ENCODE measurements around the gene C6orf89.

Gene C6orf89

GRCh38 chr6:36862164-36862847 lies 23.4 kb upstream of the C6orf89 start:
- no peak for DNase-seq (ENCODE audit: low read depth)
- no peak for TF ChIP-seq CTCF (IDR thresholded peaks at IDR 0.05; ENCODE audit: low read length, missing control alignments)
- no peak overlapping the region for H3K4me3 ChIP-seq (replicated peaks; ENCODE audit: low read depth, low read length)

GRCh38 chr6:36862848-36863382 lies 22.8 kb upstream of the C6orf89 start:
- DNase-seq (ENCODE audit: low read depth): no peak
- no peak for TF ChIP-seq CTCF (IDR thresholded peaks at IDR 0.05; ENCODE audit: low read length, missing control alignments)
- H3K4me3 ChIP-seq (replicated peaks; ENCODE audit: low read depth, low read length): no peak overlapping the region

DNA sequence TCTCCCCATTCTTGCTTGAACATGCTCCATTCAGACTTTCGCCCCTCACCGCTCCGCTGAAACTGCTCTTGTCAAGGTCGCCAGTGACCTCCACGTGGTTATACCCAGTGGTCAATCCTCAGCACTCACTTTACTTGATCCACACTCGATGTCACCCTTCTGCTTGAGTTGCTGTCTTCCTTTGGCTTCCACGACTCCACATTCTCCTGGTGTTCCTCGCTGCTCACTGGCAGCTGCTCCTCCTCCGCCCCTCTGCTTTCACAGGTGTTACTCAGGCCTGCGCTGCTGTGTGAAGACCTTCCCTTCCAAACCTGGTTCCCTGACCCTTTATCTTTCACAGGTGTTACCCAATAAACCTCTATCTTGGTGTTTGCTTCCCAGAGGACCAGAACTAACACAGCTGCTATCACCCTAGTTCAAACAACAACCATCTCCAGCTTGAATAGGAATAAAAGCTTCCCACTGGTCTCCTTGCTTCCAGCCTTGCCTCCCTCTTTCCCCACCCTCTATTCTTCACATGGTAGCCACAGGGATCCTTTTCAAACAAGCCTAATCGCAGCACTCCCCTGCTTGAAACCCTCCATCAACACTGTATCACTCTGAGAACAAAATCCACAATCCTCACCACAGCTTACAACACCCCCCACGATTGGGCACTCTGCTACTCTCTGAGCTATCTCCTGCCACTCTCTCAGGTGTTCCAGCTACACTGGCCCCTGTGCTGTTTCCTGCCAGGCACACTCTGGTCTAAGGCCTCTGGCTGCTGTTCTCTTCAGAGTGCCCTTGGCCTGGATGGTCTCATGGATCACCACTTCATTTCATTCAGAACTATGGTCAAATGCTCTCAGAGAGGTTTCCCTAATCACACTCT lies 21.8 kb upstream of the C6orf89 start:
- H3K4me3 ChIP-seq (replicated peaks; ENCODE audit: low read depth, low read length): no peak overlapping the region
- DNase-seq (ENCODE audit: low read depth): no peak
- TF ChIP-seq CTCF (IDR thresholded peaks at IDR 0.05; ENCODE audit: low read length, missing control alignments): no peak

DNA sequence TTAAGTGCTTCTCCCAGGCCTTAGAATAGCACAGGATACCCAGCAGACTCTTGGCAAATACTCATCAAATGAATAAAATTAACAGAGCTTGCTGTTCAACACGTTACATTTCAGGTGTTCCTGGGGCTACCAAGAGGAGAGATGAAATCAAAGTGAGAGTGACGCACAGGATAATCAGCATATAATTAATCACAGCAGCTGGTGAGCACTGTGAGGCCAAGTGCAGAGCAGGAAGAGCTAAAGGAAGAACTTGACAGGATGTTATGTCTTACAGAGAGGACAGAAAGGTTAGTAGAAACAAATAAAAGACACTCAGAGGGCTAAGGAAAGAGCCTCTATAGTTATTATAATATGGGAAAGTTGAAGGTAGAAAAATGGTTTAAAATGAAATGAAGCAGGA lies 19.9 kb upstream of the C6orf89 start:
- no peak for TF ChIP-seq CTCF (IDR thresholded peaks at IDR 0.05; ENCODE audit: low read length, missing control alignments)
- no peak overlapping the region for H3K4me3 ChIP-seq (replicated peaks; ENCODE audit: low read depth, low read length)
- DNase-seq (ENCODE audit: low read depth): no peak

- TF ChIP-seq CTCF (IDR thresholded peaks at IDR 0.05; ENCODE audit: low read length, missing control alignments): no peak
- DNase-seq (ENCODE audit: low read depth): no peak
- no peak overlapping the region for H3K4me3 ChIP-seq (replicated peaks; ENCODE audit: low read depth, low read length)
Measured at GRCh38 chr6:36867471-36868224, 18.1 kb upstream of the C6orf89 start.

DNA sequence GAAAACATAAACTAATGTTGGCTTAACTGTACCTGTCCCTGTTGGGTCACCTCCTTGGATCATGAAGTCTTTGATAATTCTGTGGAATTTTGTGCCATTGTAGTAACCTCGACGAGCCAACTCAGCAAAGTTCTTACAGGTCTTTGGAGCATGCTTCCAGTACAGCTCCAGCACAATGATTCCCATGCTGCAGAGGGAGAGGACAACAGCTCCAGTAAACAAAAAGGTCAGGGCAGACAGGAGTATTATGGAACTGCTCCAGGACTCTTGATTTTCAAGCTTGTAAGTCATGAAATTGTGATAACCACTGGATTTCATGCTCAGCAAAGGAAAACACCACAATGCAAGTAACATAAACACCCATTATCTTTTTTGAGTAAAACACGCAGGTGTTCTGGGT lies 14.1 kb upstream of the C6orf89 start:
- TF ChIP-seq CTCF (IDR thresholded peaks at IDR 0.05; ENCODE audit: low read length, missing control alignments): no peak
- H3K4me3 ChIP-seq (replicated peaks; ENCODE audit: low read depth, low read length): no peak overlapping the region
- no peak for DNase-seq (ENCODE audit: low read depth)
